H1 (cell line): ENCODE results near the gene DAP. TPM values are rescaled to one million over a fixed set of nuclear protein-coding genes. Genes with fewer than 3 reads are reported as not detected.

Experiments used
- CTCF ChIA-PET: fragments of 300-600 bp; sonication (Branson Sonifier 250); formaldehyde crosslinking; loops from one replicate; lab custom pipeline; 2021; ENCODE audit not compliant: partially characterized antibody; lab: Charles Lee
- POLR2A ChIA-PET: fragments of 300-600 bp; sonication (Branson Sonifier 250); formaldehyde crosslinking; loops from one replicate; lab custom pipeline; 2021; ENCODE audit warnings: inconsistent platforms; ENCODE audit not compliant: partially characterized antibody; lab: Charles Lee
- DNase-seq, 2 experiments: peaks; one replicate each; pipeline versions ENCODE4 v3.0.0 to v3.0.0-alpha.2; 2010 to 2022; ENCODE audit warnings: low spot score in 2 of 2, low read depth in 1 of 2, mixed read lengths in 1 of 2
- FAIRE-seq: peaks from 2 replicates; lab custom pipeline; 2011; peaks lifted over from hg19 to GRCh38; lab: Jason Lieb, UNC
- H2AFZ ChIP-seq: 2 replicates; pipeline ENCODE4 v1.8.1; 2012; ENCODE audit warnings: low read length, inconsistent platforms
- H2AK5ac ChIP-seq: 2 replicates; pipeline ENCODE4 v1.6.1; 2013; ENCODE audit warnings: low read depth, low read length
- H2BK120ac ChIP-seq: replicated peaks from 2 replicates; pipeline ENCODE3; 2013; ENCODE audit warnings: low read depth, low read length, inconsistent platforms
- H2BK12ac ChIP-seq: 2 replicates; pipeline ENCODE4 v1.6.1; 2013; ENCODE audit warnings: low read depth, low read length
- H2BK15ac ChIP-seq: 2 replicates; pipeline ENCODE4 v1.6.1; 2013; ENCODE audit warnings: low read length
- H2BK20ac ChIP-seq: 2 replicates; pipeline ENCODE4 v1.6.1; 2013; ENCODE audit warnings: low read length
- H2BK5ac ChIP-seq: 2 replicates; pipeline ENCODE4 v1.6.1; 2013; ENCODE audit warnings: low read depth, low read length
- H3K14ac ChIP-seq: 2 replicates; pipeline ENCODE4 v1.6.1; 2013; ENCODE audit warnings: inconsistent platforms; ENCODE audit not compliant: insufficient read length
- H3K18ac ChIP-seq: 2 replicates; pipeline ENCODE4 v1.6.1; 2013; ENCODE audit warnings: low read length; ENCODE audit errors: extremely low read depth
- H3K23ac ChIP-seq: 2 replicates; pipeline ENCODE4 v1.6.1; 2013; ENCODE audit warnings: inconsistent platforms; ENCODE audit not compliant: insufficient read length
- H3K23me2 ChIP-seq: 2 replicates; pipeline ENCODE4 v1.6.1; 2013; ENCODE audit warnings: low read depth, low read length
- H3K27ac ChIP-seq: 2 replicates; pipeline ENCODE4 v1.6.1; 2011; ENCODE audit warnings: low read depth, low read length, inconsistent platforms
- H3K27me3 ChIP-seq, 4 experiments: replicated peaks in 1 of 4; 1 replicate in 1 of 4; 2 replicates in 3 of 4; pipeline versions ENCODE4 v1.6.1 to v1.8.1; 2011 to 2013; ENCODE audit warnings: low read length in 3 of 4, mild to moderate bottlenecking in 3 of 4, inconsistent platforms in 2 of 4, mixed read lengths in 2 of 4, moderate library complexity in 1 of 4; ENCODE audit not compliant: control insufficient read depth in 3 of 4, insufficient read depth in 3 of 4; ENCODE audit errors: extremely low read depth in 1 of 4
- H3K36me3 ChIP-seq, 4 experiments: 2 replicates each; pipeline versions ENCODE4 v1.6.1 to v1.8.1; 2011 to 2013; ENCODE audit warnings: mild to moderate bottlenecking in 4 of 4, low read length in 3 of 4, moderate library complexity in 2 of 4, control low read depth in 1 of 4, inconsistent platforms in 1 of 4; ENCODE audit not compliant: insufficient read depth in 4 of 4, control insufficient read depth in 2 of 4
- H3K4ac ChIP-seq: replicated peaks from 2 replicates; pipeline ENCODE3; 2013; ENCODE audit warnings: low read length, low read depth, mixed read lengths, inconsistent platforms; ENCODE audit not compliant: insufficient read length
- H3K4me1 ChIP-seq, 4 experiments: replicated peaks in 1 of 4; 1 replicate in 1 of 4; 2 replicates in 3 of 4; pipeline versions ENCODE4 v1.6.1 to v1.8.1; 2011 to 2013; ENCODE audit warnings: low read length in 3 of 4, inconsistent platforms in 2 of 4, mixed read lengths in 1 of 4; ENCODE audit not compliant: insufficient read depth in 4 of 4, control insufficient read depth in 3 of 4
- H3K4me2 ChIP-seq, 2 experiments: 2 replicates each; pipeline versions ENCODE4 v1.6.1 to v1.8.1; 2011 to 2013; ENCODE audit warnings: low read depth in 2 of 2, low read length in 2 of 2, control low read depth in 1 of 2, inconsistent platforms in 1 of 2, mild to moderate bottlenecking in 1 of 2; ENCODE audit not compliant: insufficient read depth in 1 of 2
- H3K4me3 ChIP-seq, 4 experiments: fragments of 200-600, 300-600 bp in 1 of 4; sonication (generic), shearing (Covaris generic), sonication (Bioruptor Twin) in 1 of 4; 2 replicates each; pipeline versions ENCODE4 v1.5.1 to v1.8.1; 2011 to 2016; ENCODE audit warnings: low read length in 4 of 4, low read depth in 3 of 4, control low read depth in 2 of 4, inconsistent platforms in 2 of 4, mild to moderate bottlenecking in 2 of 4, mixed read lengths in 1 of 4, moderate library complexity in 1 of 4; ENCODE audit not compliant: insufficient read depth in 2 of 4; ENCODE audit errors: extremely low read depth in 1 of 4
- H3K56ac ChIP-seq: replicated peaks from 2 replicates; pipeline ENCODE3; 2013; ENCODE audit warnings: low read depth, mild to moderate bottlenecking, mixed read lengths, low read length, inconsistent platforms; ENCODE audit not compliant: insufficient read length
- H3K79me1 ChIP-seq: 2 replicates; pipeline ENCODE4 v1.6.1; 2013; ENCODE audit warnings: low read depth, low read length, control low read depth
- H3K79me2 ChIP-seq, 2 experiments: 2 replicates each; pipeline versions ENCODE4 v1.6.1 to v1.8.1; 2012 to 2013; ENCODE audit warnings: low read length in 2 of 2, mild to moderate bottlenecking in 2 of 2, inconsistent platforms in 1 of 2; ENCODE audit not compliant: insufficient read depth in 2 of 2, control insufficient read depth in 1 of 2
- H3K9ac ChIP-seq, 4 experiments: replicated peaks in 1 of 4; 1 replicate in 1 of 4; 2 replicates in 3 of 4; pipeline versions ENCODE4 v1.6.1 to v1.8.1; 2011 to 2013; ENCODE audit warnings: low read depth in 3 of 4, low read length in 3 of 4, control low read depth in 2 of 4, mild to moderate bottlenecking in 2 of 4, moderate library complexity in 2 of 4, inconsistent platforms in 1 of 4; ENCODE audit errors: extremely low read depth in 1 of 4
- H3K9me3 ChIP-seq, 2 experiments: 2 replicates each; pipeline versions ENCODE4 v1.6.1 to v1.8.1; 2012 to 2013; ENCODE audit warnings: mild to moderate bottlenecking in 2 of 2, moderate library complexity in 2 of 2, control low read depth in 1 of 2, inconsistent platforms in 1 of 2, low read depth in 1 of 2, low read length in 1 of 2, mixed read lengths in 1 of 2; ENCODE audit not compliant: insufficient read depth in 2 of 2
- H4K20me1 ChIP-seq, 2 experiments: replicated peaks in 1 of 2; 2 replicates each; pipeline versions ENCODE3 to v1.8.1; 2011 to 2013; ENCODE audit warnings: inconsistent platforms in 2 of 2, low read length in 2 of 2, mild to moderate bottlenecking in 1 of 2; ENCODE audit not compliant: insufficient read depth in 2 of 2, control insufficient read depth in 1 of 2
- H4K5ac ChIP-seq: 2 replicates; pipeline ENCODE4 v1.6.1; 2013; ENCODE audit warnings: low read length, low read depth, mixed read lengths, inconsistent platforms; ENCODE audit not compliant: insufficient read length
- H4K8ac ChIP-seq: 2 replicates; pipeline ENCODE4 v1.8.0; 2013; ENCODE audit warnings: mild to moderate bottlenecking, moderate library complexity, low read length, inconsistent platforms; ENCODE audit not compliant: insufficient read depth; ENCODE audit errors: extremely low read depth
- H4K91ac ChIP-seq: replicated peaks from 2 replicates; pipeline ENCODE3; 2013; ENCODE audit warnings: low read length, mixed read lengths, inconsistent platforms; ENCODE audit not compliant: insufficient read length
- CHD2 ChIP-seq: IDR thresholded peaks from 2 replicates; pipeline ENCODE4 v1.6.1; 2012; ENCODE audit warnings: low read length, improper control_type of control experiment
- CTBP2 ChIP-seq: IDR thresholded peaks from 2 replicates; pipeline ENCODE4 v1.7.0; 2011; ENCODE audit warnings: borderline replicate concordance, mild to moderate bottlenecking, moderate library complexity, mixed read lengths, low read length; ENCODE audit not compliant: insufficient read depth, insufficient read length
- KDM1A ChIP-seq: fragments of 200-600, 300-600 bp; sonication (generic); IDR thresholded peaks from 2 replicates; pipeline ENCODE4 v1.7.1; 2016; ENCODE audit warnings: mild to moderate bottlenecking, low read length, borderline replicate concordance
- POLR2AphosphoS5 ChIP-seq: IDR thresholded peaks from 2 replicates; pipeline ENCODE4 v1.6.1; 2011; ENCODE audit warnings: low read depth, low read length
- POU5F1 ChIP-seq: IDR thresholded peaks from 2 replicates; pipeline ENCODE4 v1.6.1; 2011; ENCODE audit warnings: low read depth, mild to moderate bottlenecking, low read length, moderate library complexity
- RBBP5 ChIP-seq: IDR thresholded peaks from 2 replicates; pipeline ENCODE4 v1.7.1; 2012; ENCODE audit warnings: low read depth, mild to moderate bottlenecking, inconsistent platforms, low read length, moderate library complexity, borderline replicate concordance
- TBP ChIP-seq: IDR thresholded peaks from 2 replicates; pipeline ENCODE4 v1.6.1; 2011; ENCODE audit warnings: low read depth, low read length, improper control_type of control experiment
- TEAD4 ChIP-seq: IDR thresholded peaks from 2 replicates; pipeline ENCODE4 v1.6.1; 2012; ENCODE audit warnings: low read depth, low read length, inconsistent platforms, mixed read lengths
- WGBS, 2 experiments: shearing (Covaris generic) in 1 of 2; methylation state at CpG; one replicate each; pipeline versions ENCODE4 v1.1.6 to v1.1.7; 2013 to 2015; ENCODE audit warnings: low lambda C conversion rate in 2 of 2, mixed read lengths in 2 of 2, inconsistent platforms in 1 of 2, low coverage in 1 of 2, missing lambda C conversion rate in 1 of 2; ENCODE audit not compliant: insufficient replicate concordance in 2 of 2, insufficient coverage in 1 of 2, insufficient read length in 1 of 2; ENCODE audit errors: extremely low coverage in 1 of 2, missing lambda C conversion rate in 1 of 2; 5-methylcytosine and 5-hydroxymethylcytosine counted together
- polyA plus RNA-seq, 7 experiments: library from polyadenylated mRNA; depleted of rRNA in 3 of 7; stranded (reverse) in 5 of 7; unstranded in 2 of 7; fragments of >200 nt in 5 of 7; fragments of 200-250 nt in 2 of 7; gene quantifications; 1 replicate in 5 of 7; 2 replicates in 1 of 7; 4 replicates in 1 of 7; pipeline versions ENCODE4 v1.2.1 to v1.2.3, GENCODE V29; 2011 to 2013; ENCODE audit warnings: missing spikeins in 2 of 7, mixed read lengths in 2 of 7
- total RNA-seq: library from RNA; stranded (reverse); fragmentation: NEBNext Ultra II Directional; extraction: Animal tissue kit (Norgen Biotek cat#: 25700); gene quantifications from 2 replicates; pipeline ENCODE4 v1.2.1, GENCODE V29; 2021

Gene DAP
- total and polyA plus RNA-seq, 2 of the 8 experiments (the other 6 are each of a cell fraction or from before 2014, with no cell fraction given) = 26.2 to 44.4 TPM

DNA sequence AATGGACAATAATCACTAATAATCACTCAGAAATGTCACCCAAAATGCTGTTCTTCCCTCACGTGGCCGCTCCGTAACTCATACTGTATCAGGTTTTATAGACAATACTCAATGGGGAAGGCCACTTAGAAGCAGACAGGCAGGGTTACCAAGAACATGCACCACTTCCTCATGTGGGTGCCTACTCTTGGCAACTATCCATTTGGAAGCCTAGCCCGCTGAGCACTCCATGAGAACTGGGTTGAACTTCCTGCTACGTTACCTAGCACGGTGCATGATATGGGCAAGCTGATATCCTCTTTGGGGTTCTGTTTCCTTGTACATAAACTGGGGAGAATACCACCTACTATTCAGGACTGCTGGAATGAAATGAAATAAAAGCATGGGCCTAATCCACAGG is 14.3 kb downstream of the DAP start:
- Histone ChIP-seq H4K5ac (no peak overlapping the region), H3K14ac (no peak overlapping the region), H3K18ac (no peak overlapping the region), H3K79me2 (no peaks in the 10 kb centered on the region), H3K23me2 (no peaks in the 10 kb centered on the region), H3K79me1 (no peaks in the 10 kb centered on the region; the same call in 1 of the 2 replicates), H4K8ac (no peak overlapping the region), H2BK20ac (no peak overlapping the region)
- CTCF ChIA-PET = interaction anchor here (0.5 to 3.5 kb wide), 2 partner anchors 45 to 315 kb away, joined by 4 to 16 read pairs; no protein-coding TSS in a partner anchor
- TF ChIP-seq KDM1A = no peak
- no peak for TF ChIP-seq RBBP5
- TF ChIP-seq POU5F1 = no peak
- TF ChIP-seq TEAD4 = no peak
- no peak for TF ChIP-seq POLR2AphosphoS5
- TF ChIP-seq TBP = no peak
- TF ChIP-seq CHD2 = no peak
- no peak for TF ChIP-seq CTBP2
- TF ChIP-seq, all 59 proteins: peak for 0
- no peak overlapping the region for H4K91ac ChIP-seq
- no peak overlapping the region for H3K9ac ChIP-seq
- no peak overlapping the region for H3K56ac ChIP-seq
- H2BK15ac ChIP-seq = no peak overlapping the region
- peaks cover 0 to 5% of the 10 kb centered on the region in 2 experiments; a peak in 1 of 4 replicates for H3K9me3 ChIP-seq
- H3K4me2 ChIP-seq = no peak overlapping the region
- no peaks in the 10 kb centered on the region for H4K20me1 ChIP-seq
- no peak for DNase-seq
- H2BK120ac ChIP-seq = no peak overlapping the region
- H3K27ac ChIP-seq = no peak overlapping the region
- FAIRE-seq = no peak
- H2BK5ac ChIP-seq = no peak overlapping the region
- H2BK12ac ChIP-seq = no peak overlapping the region
- peaks cover 0 to 18% (median 6%) of the 10 kb centered on the region in 4 experiments; a peak in 6 of 8 replicates for H3K36me3 ChIP-seq
- no peak overlapping the region for H2AFZ ChIP-seq
- H2AK5ac ChIP-seq = no peak overlapping the region
- no peak overlapping the region for H3K23ac ChIP-seq
- no peak overlapping the region for H3K4ac ChIP-seq
- 90% methylated on average over 6 of the region's 6 CpGs; no CpG with 5 or more reads in 1 of the 2 experiments for whole genome bisulfite sequencing, 2 experiments
- no peaks in the 10 kb centered on the region for H3K4me1 ChIP-seq
- no peaks in the 10 kb centered on the region for H3K27me3 ChIP-seq
- POLR2A ChIA-PET = no interaction called here
- H3K4me3 ChIP-seq = no peak overlapping the region
